Measurements from ENCODE around the gene ANAPC5. TPM values are rescaled to one million over a fixed set of nuclear protein-coding genes. Genes with fewer than 3 reads are reported as not detected.

The ANAPC5 gene
- total RNA-seq, 1 donor from 2014 or later, result 85.8 TPM

DNA sequence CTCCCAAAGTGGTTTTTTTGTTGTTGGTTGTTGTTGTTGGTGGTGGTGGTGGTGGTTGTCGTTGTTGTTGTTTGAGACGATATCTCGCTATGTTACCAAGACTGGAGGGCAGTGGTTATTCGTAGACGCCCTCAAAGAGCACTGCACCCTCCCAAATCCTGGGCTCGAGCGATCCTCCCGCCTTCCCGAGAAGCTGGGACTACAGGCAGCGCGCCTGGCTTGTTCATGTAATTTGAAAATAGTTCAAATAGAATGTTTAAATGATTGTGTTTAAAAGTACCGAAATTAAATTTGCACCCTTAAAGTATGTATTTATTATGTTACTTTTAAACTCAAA is 439 bp upstream of the ANAPC5 start:
- Mint-ChIP-seq H3K4me3 (ENCODE audit: unreplicated experiment) (peak overlapping the region; percentile 93), H3K36me3 (ENCODE audit: low read depth, unreplicated experiment) (peaks cover 1% of the 10 kb centered on the region), H3K27ac (ENCODE audit: unreplicated experiment) (peak overlapping the region; percentile 98), H3K4me1 (ENCODE audit: low read depth, unreplicated experiment) (peaks cover 4% of the 10 kb centered on the region), H3K27me3 (ENCODE audit: low read depth, unreplicated experiment) (no peaks in the 10 kb centered on the region), H3K9me3 (ENCODE audit: unreplicated experiment) (no peaks in the 10 kb centered on the region)
- no peak for TF ChIP-seq EZH2 (IDR thresholded peaks at IDR 0.05; ENCODE audit: insufficient read depth, low read length)
- TF ChIP-seq, protein P1, sequence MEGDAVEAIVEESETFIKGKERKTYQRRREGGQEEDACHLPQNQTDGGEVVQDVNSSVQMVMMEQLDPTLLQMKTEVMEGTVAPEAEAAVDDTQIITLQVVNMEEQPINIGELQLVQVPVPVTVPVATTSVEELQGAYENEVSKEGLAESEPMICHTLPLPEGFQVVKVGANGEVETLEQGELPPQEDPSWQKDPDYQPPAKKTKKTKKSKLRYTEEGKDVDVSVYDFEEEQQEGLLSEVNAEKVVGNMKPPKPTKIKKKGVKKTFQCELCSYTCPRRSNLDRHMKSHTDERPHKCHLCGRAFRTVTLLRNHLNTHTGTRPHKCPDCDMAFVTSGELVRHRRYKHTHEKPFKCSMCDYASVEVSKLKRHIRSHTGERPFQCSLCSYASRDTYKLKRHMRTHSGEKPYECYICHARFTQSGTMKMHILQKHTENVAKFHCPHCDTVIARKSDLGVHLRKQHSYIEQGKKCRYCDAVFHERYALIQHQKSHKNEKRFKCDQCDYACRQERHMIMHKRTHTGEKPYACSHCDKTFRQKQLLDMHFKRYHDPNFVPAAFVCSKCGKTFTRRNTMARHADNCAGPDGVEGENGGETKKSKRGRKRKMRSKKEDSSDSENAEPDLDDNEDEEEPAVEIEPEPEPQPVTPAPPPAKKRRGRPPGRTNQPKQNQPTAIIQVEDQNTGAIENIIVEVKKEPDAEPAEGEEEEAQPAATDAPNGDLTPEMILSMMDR (IDR thresholded peaks at IDR 0.05; ENCODE audit: insufficient read depth, low read depth, low read length), result no peak
- peaks cover 42% of the 10 kb centered on the region for H3K79me2 ChIP-seq (ENCODE audit: insufficient read depth, low read length)
- DNase-seq (ENCODE audit: low read depth) (no peak), FAIRE-seq (no peak)
- H2AFZ ChIP-seq (ENCODE audit: low read depth, low read length), result peak overlapping the region; percentile 59
- peak overlapping the region; percentile 82 for H3K27ac ChIP-seq (ENCODE audit: low read depth, low read length)
- H3K36me3 ChIP-seq (ENCODE audit: insufficient read depth, low read length), result peaks cover under 1% of the 10 kb centered on the region
- H3K9ac ChIP-seq (ENCODE audit: low read length), result peak overlapping the region; percentile 90
- no peaks in the 10 kb centered on the region for H3K9me3 ChIP-seq (ENCODE audit: insufficient read depth, low read depth, low read length)
- peak overlapping the region; percentile 94 for H3K4me3 ChIP-seq (ENCODE audit: insufficient read depth, low read depth, low read length)
- H3K4me1 ChIP-seq (ENCODE audit: insufficient read depth, low read length), result peaks cover 5% of the 10 kb centered on the region
- H3K27me3 ChIP-seq (ENCODE audit: insufficient read depth, low read length), result no peaks in the 10 kb centered on the region
- H3K4me2 ChIP-seq (ENCODE audit: low read length), result peak overlapping the region; percentile 84
- peaks cover 12% of the 10 kb centered on the region for H4K20me1 ChIP-seq (ENCODE audit: insufficient read depth, low read length)

DNA sequence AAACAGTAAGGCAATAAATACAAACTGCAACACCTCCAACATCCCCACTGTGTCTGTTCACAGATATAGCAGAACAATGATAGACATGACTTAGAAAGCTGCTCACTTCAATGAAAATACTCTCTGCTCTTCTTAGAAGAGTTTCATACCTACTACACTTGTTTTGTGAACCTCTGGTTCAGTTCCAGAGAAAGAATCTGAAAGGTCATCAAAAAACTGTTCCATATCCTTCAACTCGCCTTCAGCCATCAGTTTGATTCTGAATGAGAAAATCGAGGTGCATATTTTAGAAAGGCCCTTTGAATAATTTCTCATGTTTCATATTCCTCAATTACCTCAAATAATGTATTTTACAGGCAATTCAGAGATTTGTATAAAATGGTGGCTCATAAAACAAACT is 5.5 kb downstream of the ANAPC5 start:
- Histone ChIP-seq H3K9me3 (ENCODE audit: insufficient read depth, low read depth, low read length) (no peaks in the 10 kb centered on the region), H3K4me1 (ENCODE audit: insufficient read depth, low read length) (no peaks in the 10 kb centered on the region), H3K4me3 (ENCODE audit: insufficient read depth, low read depth, low read length) (no peak overlapping the region), H2AFZ (ENCODE audit: low read depth, low read length) (no peak overlapping the region), H4K20me1 (ENCODE audit: insufficient read depth, low read length) (peaks cover 14% of the 10 kb centered on the region), H3K9ac (ENCODE audit: low read length) (no peak overlapping the region), H3K36me3 (ENCODE audit: insufficient read depth, low read length) (peaks cover 40% of the 10 kb centered on the region), H3K79me2 (ENCODE audit: insufficient read depth, low read length) (peaks cover 44% of the 10 kb centered on the region), H3K4me2 (ENCODE audit: low read length) (no peak overlapping the region), H3K27ac (ENCODE audit: low read depth, low read length) (no peak overlapping the region), H3K27me3 (ENCODE audit: insufficient read depth, low read length) (no peaks in the 10 kb centered on the region)
- Mint-ChIP-seq H3K9me3 (ENCODE audit: unreplicated experiment) (no peaks in the 10 kb centered on the region), H3K27me3 (ENCODE audit: low read depth, unreplicated experiment) (no peaks in the 10 kb centered on the region), H3K4me1 (ENCODE audit: low read depth, unreplicated experiment) (peaks cover 4% of the 10 kb centered on the region), H3K36me3 (ENCODE audit: low read depth, unreplicated experiment) (peaks cover 12% of the 10 kb centered on the region), H3K4me3 (ENCODE audit: unreplicated experiment) (no peak overlapping the region), H3K27ac (ENCODE audit: unreplicated experiment) (no peak overlapping the region)
- TF ChIP-seq EZH2 (IDR thresholded peaks at IDR 0.05; ENCODE audit: insufficient read depth, low read length), result no peak
- TF ChIP-seq, protein P1 (IDR thresholded peaks at IDR 0.05; ENCODE audit: insufficient read depth, low read depth, low read length), result no peak
- DNase-seq (ENCODE audit: low read depth) (no peak), FAIRE-seq (no peak)

DNA sequence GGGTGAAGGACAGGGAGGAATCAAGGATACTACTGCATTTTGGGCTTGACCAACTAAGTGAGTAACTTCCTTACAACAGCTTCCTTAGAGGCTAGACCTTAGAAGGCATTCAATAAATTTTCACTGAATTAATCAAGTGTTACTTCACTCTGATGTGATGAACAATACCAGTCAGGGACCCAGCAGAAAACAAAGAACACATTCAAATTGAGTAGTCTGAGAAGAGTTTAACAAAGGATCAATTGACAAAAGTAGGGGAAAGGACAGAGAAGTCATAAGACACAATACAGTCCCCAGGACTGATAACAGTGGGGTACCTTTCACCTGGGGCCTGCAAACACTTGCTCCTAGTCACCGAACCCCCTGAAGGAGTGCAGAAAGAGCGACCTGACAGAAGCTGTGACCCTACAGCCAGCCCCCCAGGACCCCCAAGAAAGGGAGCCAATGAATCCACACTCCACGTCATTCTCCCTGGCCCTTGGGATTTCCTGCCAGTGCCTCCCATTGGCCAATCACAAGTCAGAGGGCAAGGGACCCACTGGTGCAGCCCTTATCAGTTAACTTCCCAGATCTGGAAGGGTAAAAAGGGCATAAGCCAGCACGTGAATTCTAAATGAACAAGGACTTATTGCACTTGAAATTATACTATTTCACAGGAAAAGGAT is 6.9 kb downstream of the ANAPC5 start:
- Histone ChIP-seq H4K20me1 (ENCODE audit: insufficient read depth, low read length) (peaks cover 14% of the 10 kb centered on the region), H2AFZ (ENCODE audit: low read depth, low read length) (no peak overlapping the region), H3K27ac (ENCODE audit: low read depth, low read length) (no peak overlapping the region), H3K4me2 (ENCODE audit: low read length) (no peak overlapping the region), H3K9ac (ENCODE audit: low read length) (no peak overlapping the region), H3K36me3 (ENCODE audit: insufficient read depth, low read length) (peaks cover 40% of the 10 kb centered on the region), H3K27me3 (ENCODE audit: insufficient read depth, low read length) (no peaks in the 10 kb centered on the region), H3K9me3 (ENCODE audit: insufficient read depth, low read depth, low read length) (no peaks in the 10 kb centered on the region), H3K4me3 (ENCODE audit: insufficient read depth, low read depth, low read length) (no peak overlapping the region), H3K4me1 (ENCODE audit: insufficient read depth, low read length) (no peaks in the 10 kb centered on the region), H3K79me2 (ENCODE audit: insufficient read depth, low read length) (peaks cover 30% of the 10 kb centered on the region)
- Mint-ChIP-seq H3K4me1 (ENCODE audit: low read depth, unreplicated experiment) (no peaks in the 10 kb centered on the region), H3K4me3 (ENCODE audit: unreplicated experiment) (no peak overlapping the region), H3K27ac (ENCODE audit: unreplicated experiment) (no peak overlapping the region), H3K27me3 (ENCODE audit: low read depth, unreplicated experiment) (no peaks in the 10 kb centered on the region), H3K9me3 (ENCODE audit: unreplicated experiment) (no peaks in the 10 kb centered on the region), H3K36me3 (ENCODE audit: low read depth, unreplicated experiment) (peaks cover 13% of the 10 kb centered on the region)
- no peak for TF ChIP-seq EZH2 (IDR thresholded peaks at IDR 0.05; ENCODE audit: insufficient read depth, low read length)
- TF ChIP-seq, protein P1 (IDR thresholded peaks at IDR 0.05; ENCODE audit: insufficient read depth, low read depth, low read length), result no peak
- FAIRE-seq, result no peak
- DNase-seq (ENCODE audit: low read depth), result no peak
